ENCODE results near the gene KIAA1755.

Gene KIAA1755

GRCh38 chr20:38202153-38202981, 58.2 kb downstream of the KIAA1755 start:
- DNase-seq = no peak

- DNase-seq = no peak
Measured at GRCh38 chr20:38201356-38201755, 59.2 kb downstream of the KIAA1755 start.

- no peak for DNase-seq
Measured at GRCh38 chr20:38200646-38201045, 59.9 kb downstream of the KIAA1755 start.

GRCh38 chr20:38199501-38200390, 60.8 kb downstream of the KIAA1755 start:
- no peak for DNase-seq

GRCh38 chr20:38198238-38198861, 62.2 kb downstream of the KIAA1755 start:
- DNase-seq = peak; percentile 41

GRCh38 chr20:38197619-38198018, 62.9 kb downstream of the KIAA1755 start:
- no peak for DNase-seq

GRCh38 chr20:38197217-38197616, 63.3 kb downstream of the KIAA1755 start:
- no peak for DNase-seq

GRCh38 chr20:38196592-38196991, 63.9 kb downstream of the KIAA1755 start:
- peak; percentile 47 for DNase-seq

- no peak for DNase-seq
Measured at GRCh38 chr20:38196076-38196475, 64.5 kb downstream of the KIAA1755 start.

GRCh38 chr20:38195521-38195920, 65.0 kb downstream of the KIAA1755 start:
- no peak for DNase-seq

- DNase-seq = no peak
Measured at GRCh38 chr20:38194971-38195504, 65.5 kb downstream of the KIAA1755 start.

GRCh38 chr20:38193586-38194105, 66.9 kb downstream of the KIAA1755 start:
- DNase-seq = no peak

GRCh38 chr20:38192323-38192885, 68.1 kb downstream of the KIAA1755 start:
- DNase-seq = no peak

- DNase-seq = no peak
Measured at GRCh38 chr20:38191654-38192053, 68.9 kb downstream of the KIAA1755 start.

- no peak for DNase-seq
Measured at GRCh38 chr20:38190936-38191371, 69.6 kb downstream of the KIAA1755 start.

- no peak for DNase-seq
Measured at GRCh38 chr20:38190166-38190565, 70.4 kb downstream of the KIAA1755 start.

GRCh38 chr20:38187517-38187916, 73.0 kb downstream of the KIAA1755 start:
- DNase-seq = no peak

- no peak for DNase-seq
Measured at GRCh38 chr20:38186788-38187221, 73.7 kb downstream of the KIAA1755 start.

- no peak for DNase-seq
Measured at GRCh38 chr20:38184101-38184500, 76.4 kb downstream of the KIAA1755 start.

- DNase-seq = no peak
Measured at GRCh38 chr20:38181971-38182370, 78.6 kb downstream of the KIAA1755 start.

- no peak for DNase-seq
Measured at GRCh38 chr20:38181207-38181801, 79.2 kb downstream of the KIAA1755 start.

- no peak for DNase-seq
Measured at GRCh38 chr20:38180781-38181180, 79.8 kb downstream of the KIAA1755 start.
